ENCODE results near the gene SLC26A5. TPM values are rescaled to one million over a fixed set of nuclear protein-coding genes. Genes with fewer than 3 reads are reported as not detected.

The SLC26A5 gene
- total RNA-seq, 4 donors from 2014 or later: 0.42 to 5.3 (median 0.90) TPM

- Histone ChIP-seq H3K9me3 (no peaks in the 10 kb centered on the region), H3K4me3 (no peak overlapping the region), H3K36me3 (no peaks in the 10 kb centered on the region), H3K27me3 (no peaks in the 10 kb centered on the region), H3K4me1 (no peaks in the 10 kb centered on the region), H3K27ac (no peak overlapping the region)
- WGBS: 51% methylated on average over 2 of the region's 2 CpGs
- no peak for DNase-seq (ENCODE audit: low spot score in 2 of 2)
- TF ChIP-seq POLR2A (IDR thresholded peaks at IDR 0.05): no peak
- TF ChIP-seq EP300 (IDR thresholded peaks at IDR 0.05): no peak
- TF ChIP-seq CTCF (IDR thresholded peaks at IDR 0.05): no peak
- no peak for TF ChIP-seq POLR2AphosphoS5 (IDR thresholded peaks at IDR 0.05)
Measured at GRCh38 chr7:103398483-103399127, 47.4 kb downstream of the SLC26A5 start.

- no peaks in the 10 kb centered on the region for H3K36me3 ChIP-seq
Measured at GRCh38 chr7:103396471-103396870, 49.5 kb downstream of the SLC26A5 start.

GRCh38 chr7:103395071-103395470 is 50.9 kb downstream of the SLC26A5 start:
- no peak overlapping the region for H3K4me3 ChIP-seq
- 42% methylated on average over 1 of the region's 1 CpG for WGBS
- DNase-seq (ENCODE audit: low spot score in 2 of 2): no peak
- no peaks in the 10 kb centered on the region for H3K27me3 ChIP-seq
- H3K36me3 ChIP-seq: no peaks in the 10 kb centered on the region
- H3K27ac ChIP-seq: no peak overlapping the region
- TF ChIP-seq CTCF (IDR thresholded peaks at IDR 0.05): no peak
- TF ChIP-seq EP300 (IDR thresholded peaks at IDR 0.05): no peak
- no peak for TF ChIP-seq POLR2AphosphoS5 (IDR thresholded peaks at IDR 0.05)
- TF ChIP-seq POLR2A (IDR thresholded peaks at IDR 0.05): no peak
- H3K9me3 ChIP-seq: no peaks in the 10 kb centered on the region
- no peaks in the 10 kb centered on the region for H3K4me1 ChIP-seq

More at GRCh38 chr7:103396471-103396870, 49.5 kb downstream of the SLC26A5 start:
- H3K27ac ChIP-seq: no peak overlapping the region
- H3K27me3 ChIP-seq: no peaks in the 10 kb centered on the region
- TF ChIP-seq POLR2AphosphoS5 (IDR thresholded peaks at IDR 0.05): no peak
- no peak for TF ChIP-seq POLR2A (IDR thresholded peaks at IDR 0.05)
- no peak for TF ChIP-seq CTCF (IDR thresholded peaks at IDR 0.05)
- no peak for TF ChIP-seq EP300 (IDR thresholded peaks at IDR 0.05)
- DNase-seq (ENCODE audit: low spot score in 2 of 2): no peak
- no peaks in the 10 kb centered on the region for H3K9me3 ChIP-seq
- WGBS: 74% methylated on average over 8 of the region's 8 CpGs
- no peaks in the 10 kb centered on the region for H3K4me1 ChIP-seq
- H3K4me3 ChIP-seq: no peak overlapping the region

GRCh38 chr7:103394566-103394965 is 51.4 kb downstream of the SLC26A5 start:
- no peak for TF ChIP-seq POLR2AphosphoS5 (IDR thresholded peaks at IDR 0.05)
- no peak for TF ChIP-seq POLR2A (IDR thresholded peaks at IDR 0.05)
- TF ChIP-seq CTCF (IDR thresholded peaks at IDR 0.05): no peak
- TF ChIP-seq EP300 (IDR thresholded peaks at IDR 0.05): no peak
- no peak overlapping the region for H3K4me3 ChIP-seq
- WGBS: 56% methylated on average over 4 of the region's 4 CpGs
- no peaks in the 10 kb centered on the region for H3K36me3 ChIP-seq
- DNase-seq (ENCODE audit: low spot score in 2 of 2): no peak
- H3K4me1 ChIP-seq: no peaks in the 10 kb centered on the region
- no peak overlapping the region for H3K27ac ChIP-seq
- H3K27me3 ChIP-seq: no peaks in the 10 kb centered on the region
- H3K9me3 ChIP-seq: no peaks in the 10 kb centered on the region

GRCh38 chr7:103391976-103392375 is 54.0 kb downstream of the SLC26A5 start:
- TF ChIP-seq CTCF (IDR thresholded peaks at IDR 0.05) (no peak), POLR2AphosphoS5 (IDR thresholded peaks at IDR 0.05) (no peak), POLR2A (IDR thresholded peaks at IDR 0.05) (no peak), EP300 (IDR thresholded peaks at IDR 0.05) (no peak)
- H3K27me3 ChIP-seq: no peaks in the 10 kb centered on the region
- no peaks in the 10 kb centered on the region for H3K36me3 ChIP-seq
- WGBS: 94% methylated on average over 2 of the region's 2 CpGs
- no peak overlapping the region for H3K4me3 ChIP-seq
- no peaks in the 10 kb centered on the region for H3K9me3 ChIP-seq
- H3K4me1 ChIP-seq: no peaks in the 10 kb centered on the region
- no peak overlapping the region for H3K27ac ChIP-seq
- no peak for DNase-seq (ENCODE audit: low spot score in 2 of 2)
